NCI-H345 (cell line): Measurements from ENCODE around the gene INPP4B.

Source experiments
- DNase-seq: peaks from one replicate; lab custom pipeline; 2025; lab: John Stamatoyannopoulos, UW

The INPP4B gene

GRCh38 chr4:142846108-142846728, at the start of gene INPP4B:
Gene INPP4B, minus strand, starts transcription at chr4:142846301.
- DNase-seq: peak; percentile 39

GRCh38 chr4:142893012-142893411, 46.9 kb upstream of the INPP4B start:
- no peak for DNase-seq

- DNase-seq: no peak
These were observed 40.5 kb upstream of the INPP4B start for GRCh38 chr4:142886566-142886965.

- no peak for DNase-seq
These were observed 37.1 kb upstream of the INPP4B start for GRCh38 chr4:142883040-142883832.

- no peak for DNase-seq
These were observed 36.1 kb upstream of the INPP4B start for GRCh38 chr4:142882159-142882558.

- DNase-seq: no peak
These were observed 35.2 kb upstream of the INPP4B start for GRCh38 chr4:142881331-142881730.

GRCh38 chr4:142875117-142875516, 29.0 kb upstream of the INPP4B start:
- no peak for DNase-seq

GRCh38 chr4:142874684-142875083, 28.6 kb upstream of the INPP4B start:
- DNase-seq: no peak

- no peak for DNase-seq
These were observed 20.6 kb upstream of the INPP4B start for GRCh38 chr4:142866685-142867084.

GRCh38 chr4:142861351-142861750, 15.2 kb upstream of the INPP4B start:
- DNase-seq: no peak

GRCh38 chr4:142858965-142859364, 12.9 kb upstream of the INPP4B start:
- no peak for DNase-seq

GRCh38 chr4:142858446-142858845, 12.3 kb upstream of the INPP4B start:
- no peak for DNase-seq

- no peak for DNase-seq
These were observed 10.5 kb upstream of the INPP4B start for GRCh38 chr4:142856576-142856975.

GRCh38 chr4:142850478-142850877, 4.4 kb upstream of the INPP4B start:
- DNase-seq: no peak

GRCh38 chr4:142846729-142847596, 862 bp upstream of the INPP4B start:
- DNase-seq: peak; percentile 67

GRCh38 chr4:142845293-142846107, 601 bp downstream of the INPP4B start:
- DNase-seq: peak; percentile 2

GRCh38 chr4:142844782-142845181, 1.3 kb downstream of the INPP4B start:
- DNase-seq: no peak

GRCh38 chr4:142840516-142841123, 5.5 kb downstream of the INPP4B start:
- DNase-seq: peak; percentile 1

GRCh38 chr4:142838778-142839177, 7.3 kb downstream of the INPP4B start:
- no peak for DNase-seq

GRCh38 chr4:142832022-142832421, 14.1 kb downstream of the INPP4B start:
- no peak for DNase-seq

- no peak for DNase-seq
These were observed 19.4 kb downstream of the INPP4B start for GRCh38 chr4:142826503-142827241.
